KMS-11 (cell line): ENCODE data around the gene KRT27.

Experiments used
- H2AFZ ChIP-seq: fragments of 200-600 bp; sonication (generic); 2 replicates; pipeline ENCODE4 v1.6.1; 2016; ENCODE audit warnings: antibody characterized with exemption, mixed run types, low read depth
- H3K27ac ChIP-seq: fragments of 200-600 bp; sonication (generic); 2 replicates; pipeline ENCODE4 v1.6.1; 2016; ENCODE audit warnings: mild to moderate bottlenecking, mixed run types
- H3K27me3 ChIP-seq: fragments of 200-600 bp; sonication (generic); 2 replicates; pipeline ENCODE4 v1.6.1; 2017; ENCODE audit warnings: mild to moderate bottlenecking, low read depth, mixed run types, moderate library complexity; ENCODE audit not compliant: insufficient read depth
- H3K36me3 ChIP-seq: fragments of 200-600 bp; sonication (generic); 2 replicates; pipeline ENCODE4 v1.6.1; 2017; ENCODE audit warnings: mild to moderate bottlenecking, mixed run types; ENCODE audit not compliant: insufficient read depth
- H3K4me1 ChIP-seq: fragments of 200-600 bp; sonication (generic); 2 replicates; pipeline ENCODE4 v1.6.1; 2016; ENCODE audit warnings: mild to moderate bottlenecking, low read depth, mixed run types; ENCODE audit not compliant: poor library complexity, severe bottlenecking
- H3K4me2 ChIP-seq: fragments of 200-600 bp; sonication (generic); 2 replicates; pipeline ENCODE4 v1.7.0; 2016; ENCODE audit warnings: mild to moderate bottlenecking, mixed run types
- H3K4me3 ChIP-seq: fragments of 200-600 bp; sonication (generic); IDR thresholded peaks from 2 replicates; pipeline ENCODE4 v1.6.1; 2017; ENCODE audit warnings: low read depth, low read length, mixed read lengths; ENCODE audit not compliant: insufficient read depth
- H3K79me2 ChIP-seq: fragments of 200-600 bp; sonication (generic); 2 replicates; pipeline ENCODE4 v1.6.1; 2016; ENCODE audit warnings: low read depth, mixed run types; ENCODE audit not compliant: insufficient read depth
- H3K9ac ChIP-seq: fragments of 200-600 bp; sonication (generic); 2 replicates; pipeline ENCODE4 v1.6.1; 2016; ENCODE audit warnings: mild to moderate bottlenecking, mixed run types
- H4K20me1 ChIP-seq: fragments of 200-600 bp; sonication (generic); 2 replicates; pipeline ENCODE4 v1.6.1; 2016; ENCODE audit warnings: mild to moderate bottlenecking, mixed run types; ENCODE audit not compliant: insufficient read depth
- CTCF ChIP-seq: fragments of 200-600 bp; sonication (generic); conservative IDR thresholded peaks from 2 replicates; pipeline ENCODE4 v1.6.1; 2017; ENCODE audit warnings: low read depth, mild to moderate bottlenecking, antibody characterized with exemption, low read length, moderate library complexity, mixed read lengths

Gene KRT27

GRCh38 chr17:40765657-40766056 is 16.7 kb downstream of the KRT27 start:
- H3K36me3 ChIP-seq: no peaks in the 10 kb centered on the region
- no peak overlapping the region for H3K27ac ChIP-seq
- H3K27me3 ChIP-seq: no peaks in the 10 kb centered on the region
- H3K4me2 ChIP-seq: no peak overlapping the region
- no peaks in the 10 kb centered on the region for H3K4me1 ChIP-seq
- TF ChIP-seq CTCF: no peak
- H3K79me2 ChIP-seq: no peaks in the 10 kb centered on the region
- no peaks in the 10 kb centered on the region for H4K20me1 ChIP-seq
- no peak overlapping the region for H3K4me3 ChIP-seq
- no peak overlapping the region for H2AFZ ChIP-seq
- H3K9ac ChIP-seq: no peak overlapping the region

GRCh38 chr17:40763752-40764151 is 18.6 kb downstream of the KRT27 start:
- no peaks in the 10 kb centered on the region for H3K27me3 ChIP-seq
- H4K20me1 ChIP-seq: no peaks in the 10 kb centered on the region
- H3K9ac ChIP-seq: no peak overlapping the region
- no peak overlapping the region for H2AFZ ChIP-seq
- no peak overlapping the region for H3K4me2 ChIP-seq
- H3K4me3 ChIP-seq: no peak overlapping the region
- H3K4me1 ChIP-seq: no peaks in the 10 kb centered on the region
- TF ChIP-seq CTCF: no peak
- H3K79me2 ChIP-seq: no peaks in the 10 kb centered on the region
- no peak overlapping the region for H3K27ac ChIP-seq
- no peaks in the 10 kb centered on the region for H3K36me3 ChIP-seq

- no peak overlapping the region for H3K4me2 ChIP-seq
- no peaks in the 10 kb centered on the region for H3K27me3 ChIP-seq
- no peak overlapping the region for H2AFZ ChIP-seq
- no peaks in the 10 kb centered on the region for H4K20me1 ChIP-seq
- H3K36me3 ChIP-seq: no peaks in the 10 kb centered on the region
- H3K4me1 ChIP-seq: no peaks in the 10 kb centered on the region
- no peak overlapping the region for H3K27ac ChIP-seq
- no peak overlapping the region for H3K4me3 ChIP-seq
- H3K9ac ChIP-seq: no peak overlapping the region
- H3K79me2 ChIP-seq: no peaks in the 10 kb centered on the region
- TF ChIP-seq CTCF: no peak
Observed at GRCh38 chr17:40760105-40761016, 22.0 kb downstream of the KRT27 start.

GRCh38 chr17:40755231-40755630 is 27.1 kb downstream of the KRT27 start, which contains the start of gene KRT25:
KRT25 (minus strand) TSS chr17:40755331; CDS start chr17:40755271, 60 bp downstream.
- no peaks in the 10 kb centered on the region for H3K4me1 ChIP-seq
- H3K4me2 ChIP-seq: no peak within 1 kb of the TSS
- H3K36me3 ChIP-seq: no peaks in the 10 kb centered on the region
- H3K9ac ChIP-seq: no peak within 1 kb of the TSS
- H4K20me1 ChIP-seq: no peaks in the 10 kb centered on the region
- no peak within 1 kb of the TSS for H3K4me3 ChIP-seq
- H2AFZ ChIP-seq: no peak within 1 kb of the TSS
- TF ChIP-seq CTCF: no peak
- no peaks in the 10 kb centered on the region for H3K27me3 ChIP-seq
- H3K79me2 ChIP-seq: no peaks in the 10 kb centered on the region
- H3K27ac ChIP-seq: no peak within 1 kb of the TSS
